K562 (cell line): ENCODE results near the gene GABRR2. TPM values are rescaled to one million over a fixed set of nuclear protein-coding genes. Genes with fewer than 3 reads are reported as not detected.

ENCODE experiments used
- FOXJ3 ChIP-seq: sonication (generic); formaldehyde crosslinking; IDR thresholded peaks from 2 replicates; pipeline ENCODE4 v1.4.0; 2020; ENCODE audit warnings: mild to moderate bottlenecking, missing genetic modification reagents
- HDAC6 ChIP-seq: IDR thresholded peaks from 2 replicates; pipeline ENCODE4 v1.6.1; 2012; ENCODE audit warnings: low read depth, mild to moderate bottlenecking, control low read depth, inconsistent platforms, low read length, moderate library complexity
- JUND ChIP-seq, 2 experiments: IDR thresholded peaks; 2 replicates in 1 of 2; 3 replicates in 1 of 2; pipeline ENCODE4 v1.6.1; 2011; ENCODE audit warnings: borderline replicate concordance in 2 of 2, low read depth in 2 of 2, low read length in 2 of 2, improper control_type of control experiment in 1 of 2, missing biosample characterization in 1 of 2, missing genetic modification characterization in 1 of 2, missing genetic modification reagents in 1 of 2
- RBFOX2 ChIP-seq: fragments of 200-400 bp; formaldehyde crosslinking; IDR thresholded peaks from 2 replicates; pipeline ENCODE4 v1.6.1; 2017; ENCODE audit warnings: low read depth, mild to moderate bottlenecking, low read length, moderate library complexity
- RBM25 ChIP-seq: fragments of 200-400 bp; formaldehyde crosslinking; IDR thresholded peaks from 2 replicates; pipeline ENCODE4 v1.6.1; 2018; ENCODE audit warnings: low read length, low read depth, moderate library complexity; ENCODE audit not compliant: severe bottlenecking
- SMAD3 ChIP-seq: fragments of 450-650 bp; formaldehyde crosslinking; conservative IDR thresholded peaks from 2 replicates; pipeline ENCODE4 v1.4.0; 2020; ENCODE audit warnings: mild to moderate bottlenecking
- TRIM28 ChIP-seq: fragments of 450-650 bp; IDR thresholded peaks from 2 replicates; pipeline ENCODE4 v1.6.1; 2017
- ZNF512 ChIP-seq: IDR thresholded peaks from 2 replicates; pipeline ENCODE4 v1.6.1; 2016; ENCODE audit warnings: missing genetic modification characterization, missing compliant biosample characterization
- polyA plus RNA-seq, 8 experiments: library from polyadenylated mRNA; depleted of rRNA in 4 of 8; stranded (reverse) in 5 of 8; unstranded in 3 of 8; fragments of >200 nt; fragmentation: Nextera tagmentation in 2 of 8; fragmentation: Illumina TruSeq in 1 of 8; extraction: Ambion mirVana in 2 of 8; extraction: Trizol in 1 of 8; gene quantifications; 2 replicates each; pipeline versions ENCODE4 v1.2.1 to v1.2.3, GENCODE V29; 2011 to 2014; ENCODE audit warnings: inconsistent platforms in 1 of 8, missing spikeins in 1 of 8
- total RNA-seq, 7 experiments: library from RNA; depleted of rRNA in 6 of 7; stranded (reverse); fragments of >200 nt in 6 of 7; fragmentation: Illumina TruSeq in 2 of 7; extraction: Trizol in 2 of 7; gene quantifications; 2 replicates each; pipeline versions ENCODE4 v1.2.1 to v1.2.3, GENCODE V29; 2011 to 2021; ENCODE audit warnings: low replicate concordance in 1 of 7
- TF ChIP-seq, protein P1 (sequence below): fragments of 250-450 bp; sonication (Bioruptor Pico); IDR thresholded peaks from 2 replicates; pipeline ENCODE4 v1.5.1; 2021; ENCODE audit warnings: mild to moderate bottlenecking

The GABRR2 gene
- total and polyA plus RNA-seq, 9 of the 15 experiments (the other 6 are each of a cell fraction or from before 2014, with no cell fraction given), result 0.09 to 0.13 (median 0.10) TPM; not detected in 6

GRCh38 chr6:89320012-89320559 lies 5.0 kb upstream of the GABRR2 start (continued):
- TF ChIP-seq HDAC6 (no peak), RBFOX2 (no peak), FOXJ3 (CRISPR knock-in tag) (no peak), SMAD3 (CRISPR knock-in tag) (no peak), JUND (IDR thresholded peaks at IDR 0.05; ENCODE audit: borderline replicate concordance, low read depth, low read length) (no peak), JUND (tag; IDR thresholded peaks at IDR 0.05; ENCODE audit: borderline replicate concordance, low read depth, low read length) (no peak), ZNF512 (tag) (no peak), RBM25 (peak; percentile 24), TRIM28 (0 out of 2 replicates have a peak, but pooled peaks have one; percentile 50)
- TF ChIP-seq, protein P1, sequence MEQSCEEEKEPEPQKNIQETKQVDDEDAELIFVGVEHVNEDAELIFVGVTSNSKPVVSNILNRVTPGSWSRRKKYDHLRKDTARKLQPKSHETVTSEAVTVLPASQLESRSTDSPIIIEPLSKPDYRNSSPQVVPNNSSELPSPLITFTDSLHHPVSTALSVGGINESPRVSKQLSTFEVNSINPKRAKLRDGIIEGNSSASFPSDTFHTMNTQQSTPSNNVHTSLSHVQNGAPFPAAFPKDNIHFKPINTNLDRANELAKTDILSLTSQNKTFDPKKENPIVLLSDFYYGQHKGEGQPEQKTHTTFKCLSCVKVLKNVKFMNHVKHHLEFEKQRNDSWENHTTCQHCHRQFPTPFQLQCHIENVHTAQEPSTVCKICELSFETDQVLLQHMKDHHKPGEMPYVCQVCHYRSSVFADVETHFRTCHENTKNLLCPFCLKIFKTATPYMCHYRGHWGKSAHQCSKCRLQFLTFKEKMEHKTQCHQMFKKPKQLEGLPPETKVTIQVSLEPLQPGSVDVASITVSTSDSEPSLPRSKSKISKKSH, result peak; percentile 70; the same call in 1 of the 2 replicates
